Aorta (tissue), 5 donors: ENCODE results near the gene STAG3. TPM values are rescaled to one million over a fixed set of nuclear protein-coding genes. Genes with fewer than 3 reads are reported as not detected.
"Not testable (repeated sequence)": the region's sequence is repeated elsewhere in the genome, so short reads cannot be mapped to it uniquely, and the experiment has no call there.

Source experiments
- ATAC-seq: fragments of 200-7000 bp; cut with Tn5 transposase; one replicate; pipeline ENCODE4 v1.9.1; 2022; ENCODE audit warnings: moderate library complexity; ENCODE audit not compliant: low FRiP score
- DNase-seq, 2 donors: peaks; one replicate each; pipeline ENCODE4 v3.0.0-alpha.2; 2020
- H3K27ac ChIP-seq, 2 donors: one replicate each; pipeline ENCODE4 v1.5.1; 2013; ENCODE audit warnings: low read length in 2 of 2, mild to moderate bottlenecking in 2 of 2, moderate library complexity in 2 of 2, control low read depth in 1 of 2, inconsistent platforms in 1 of 2, low read depth in 1 of 2
- H3K27me3 ChIP-seq, 2 donors: one replicate each; pipeline ENCODE4 v1.6.1; 2013; ENCODE audit warnings: control low read depth in 1 of 2, low read length in 1 of 2, mild to moderate bottlenecking in 1 of 2, moderate library complexity in 1 of 2; ENCODE audit not compliant: insufficient read depth in 2 of 2, control insufficient read depth in 1 of 2
- H3K36me3 ChIP-seq, 2 donors: one replicate each; pipeline ENCODE4 v1.6.1; 2013; ENCODE audit warnings: control low read depth in 1 of 2, low read length in 1 of 2, mild to moderate bottlenecking in 1 of 2; ENCODE audit not compliant: insufficient read depth in 2 of 2, control insufficient read depth in 1 of 2
- H3K4me1 ChIP-seq, 2 donors: one replicate each; pipeline ENCODE4 v1.6.1; 2013; ENCODE audit warnings: low read length in 2 of 2, control low read depth in 1 of 2, mild to moderate bottlenecking in 1 of 2, moderate library complexity in 1 of 2; ENCODE audit not compliant: insufficient read depth in 2 of 2, control insufficient read depth in 1 of 2
- H3K4me3 ChIP-seq, 2 donors: one replicate each; pipeline ENCODE4 v1.5.1; 2013; ENCODE audit warnings: low read length in 2 of 2, control low read depth in 1 of 2, mild to moderate bottlenecking in 1 of 2
- H3K9me3 ChIP-seq: one replicate; pipeline ENCODE4 v1.6.1; 2013; ENCODE audit warnings: mild to moderate bottlenecking, low read length; ENCODE audit not compliant: control insufficient read depth
- WGBS, 2 donors: extraction: QIAGEN DNeasy Blood & Tissue Kit; methylation state at CpG; one replicate each; pipeline ENCODE4 v1.1.7; 2013; 5-methylcytosine and 5-hydroxymethylcytosine counted together
- intact Hi-C, 2 donors: fragments of 100-400 bp; cut with DNase I; formaldehyde crosslinking; loops; one replicate each; pipeline versions ENCODE4 v1.14.2 to v1.15.0; 2022
- polyA plus RNA-seq, 2 donors: library from polyadenylated mRNA; stranded (reverse); fragments of 200-250 nt; gene quantifications; one replicate each; pipeline ENCODE4 v1.2.3, GENCODE V29; 2013
- total RNA-seq, 2 donors: library from RNA; stranded (reverse); fragmentation: NEBNext Ultra II Directional; extraction: Animal tissue kit (Norgen Biotek cat#: 25700); gene quantifications; one replicate each; pipeline ENCODE4 v1.2.1, GENCODE V29; 2021
- donor health status: healthy with polysubstance abuse.
- donor health status: Bipolar disorder and iron deficiency.
- donor health status: DM: no; HTN: no; CAD: no.
- donor health status: DM: no; HTN: no; CAD: no.
- donor health status: DM: yes; HTN: yes; CAD: no.

STAG3 gene
- total and polyA plus RNA-seq, 4 donors: 0.13 to 1.7 (median 1.2) TPM

- WGBS, 2 donors: 76 to 77% methylated on average over 13 of the region's 13 CpGs
- no peaks in the 10 kb centered on the region for H3K36me3 ChIP-seq
- no peaks in the 10 kb centered on the region for H3K4me1 ChIP-seq
- H3K27me3 ChIP-seq: no peaks in the 10 kb centered on the region
- H3K9me3 ChIP-seq: no peaks in the 10 kb centered on the region
- no peak overlapping the region for H3K27ac ChIP-seq
- H3K4me3 ChIP-seq: no peak overlapping the region
- DNase-seq (no peak), ATAC-seq (no peak)
- intact Hi-C loops: loop anchor here in 1 of 2 donors (10.0 kb wide), 1 partner anchor 77 kb away; the partner anchor contains the start of gene PVRIG
These were observed 39.6 kb upstream of the STAG3 start for GRCh38 chr7:100137851-100138760.

GRCh38 chr7:100141555-100141949 lies 36.2 kb upstream of the STAG3 start:
- DNase-seq (no peak), ATAC-seq (no peak)
- Histone ChIP-seq H3K9me3 (no peaks in the 10 kb centered on the region), H3K4me3 (no peak overlapping the region), H3K27ac (no peak overlapping the region), H3K27me3 (no peaks in the 10 kb centered on the region), H3K4me1 (no peaks in the 10 kb centered on the region), H3K36me3 (no peaks in the 10 kb centered on the region)
- intact Hi-C loops: no loop called here
- 72 to 78% methylated on average over 3 of the region's 3 CpGs for WGBS, 2 donors

- Histone ChIP-seq H3K27ac (no peak overlapping the region), H3K4me1 (no peaks in the 10 kb centered on the region), H3K27me3 (no peaks in the 10 kb centered on the region), H3K4me3 (no peak overlapping the region), H3K9me3 (no peaks in the 10 kb centered on the region), H3K36me3 (no peaks in the 10 kb centered on the region)
- 91 to 95% methylated on average over 3 of the region's 3 CpGs for WGBS, 2 donors
- DNase-seq (no peak), ATAC-seq (no peak)
- intact Hi-C loops: no loop called here
These were observed 35.3 kb upstream of the STAG3 start for GRCh38 chr7:100142461-100142860.

- ATAC-seq, H3K36me3 ChIP-seq, intact Hi-C loops, H3K27ac ChIP-seq, H3K27me3 ChIP-seq, H3K9me3 ChIP-seq, DNase-seq, H3K4me3 ChIP-seq, H3K4me1 ChIP-seq: not testable (repeated sequence)
- WGBS, 2 donors: 85 to 86% methylated on average over 4 of the region's 4 CpGs
These were observed 31.4 kb upstream of the STAG3 start for GRCh38 chr7:100146350-100146749.

- no peak for DNase-seq
- no peaks in the 10 kb centered on the region for H3K27me3 ChIP-seq
- no peak for ATAC-seq
- H3K27ac ChIP-seq: no peak overlapping the region
- H3K4me1 ChIP-seq: no peaks in the 10 kb centered on the region
- intact Hi-C loops: no loop called here
- no peak overlapping the region for H3K4me3 ChIP-seq
- no peaks in the 10 kb centered on the region for H3K9me3 ChIP-seq
- 88 to 96% methylated on average over 2 of the region's 2 CpGs for WGBS, 2 donors
- H3K36me3 ChIP-seq: no peaks in the 10 kb centered on the region
These were observed 30.4 kb upstream of the STAG3 start for GRCh38 chr7:100147278-100147677.

GRCh38 chr7:100148225-100148558 lies 29.5 kb upstream of the STAG3 start:
- 5 to 9% methylated on average over 14 of the region's 14 CpGs for WGBS, 2 donors
- Histone ChIP-seq H3K4me3 (peak overlapping the region; percentile 3 to 13), H3K9me3 (no peaks in the 10 kb centered on the region), H3K27me3 (no peaks in the 10 kb centered on the region), H3K4me1 (no peaks in the 10 kb centered on the region), H3K27ac (peak overlapping the region in 1 of 2 donors; percentile 28), H3K36me3 (no peaks in the 10 kb centered on the region)
- ATAC-seq: peak; percentile 2
- no peak for DNase-seq
- intact Hi-C loops: no loop called here

GRCh38 chr7:100148559-100149328 lies 29.0 kb upstream of the STAG3 start, which contains the start of gene LAMTOR4:
LAMTOR4 (plus strand) TSS chr7:100148918; CDS start chr7:100148973, 55 bp downstream.
- H3K9me3 ChIP-seq: no peaks in the 10 kb centered on the region
- DNase-seq: peak; percentile 99
- no peaks in the 10 kb centered on the region for H3K27me3 ChIP-seq
- no peaks in the 10 kb centered on the region for H3K36me3 ChIP-seq
- peak within 1 kb of the TSS; percentile 42 to 63 for H3K4me3 ChIP-seq
- 0 to 1% methylated on average over 45 to 46 of the region's 46 CpGs for WGBS, 2 donors
- peak; percentile 99 for ATAC-seq
- intact Hi-C loops: no loop called here
- peak within 1 kb of the TSS in 1 of 2 donors; percentile 28 for H3K27ac ChIP-seq
- no peaks in the 10 kb centered on the region for H3K4me1 ChIP-seq

- H3K27me3 ChIP-seq: no peaks in the 10 kb centered on the region
- no peak overlapping the region for H3K4me3 ChIP-seq
- DNase-seq: no peak
- H3K27ac ChIP-seq: no peak overlapping the region
- no peaks in the 10 kb centered on the region for H3K9me3 ChIP-seq
- intact Hi-C loops: no loop called here
- H3K36me3 ChIP-seq: no peaks in the 10 kb centered on the region
- no peaks in the 10 kb centered on the region for H3K4me1 ChIP-seq
- ATAC-seq: no peak
These were observed 25.3 kb upstream of the STAG3 start for GRCh38 chr7:100152404-100152803.
